Lower leg skin (tissue), 4 donors: ENCODE measurements around the gene SPDYE17. TPM values are rescaled to one million over a fixed set of nuclear protein-coding genes. Genes with fewer than 3 reads are reported as not detected.
"Not testable (repeated sequence)": the region's sequence is repeated elsewhere in the genome, so short reads cannot be mapped to it uniquely, and the experiment has no call there.

Source experiments
- DNase-seq, 2 donors: peaks; one replicate each; pipeline ENCODE4 v3.0.0-alpha.2; 2019; ENCODE audit warnings: low spot score in 2 of 2
- H3K4me3 ChIP-seq: fragments of 200-600 bp; sonication (generic); 2 replicates; pipeline ENCODE4 v1.5.1; 2017; ENCODE audit warnings: mild to moderate bottlenecking, low read depth; ENCODE audit not compliant: poor library complexity, severe bottlenecking
- WGBS, 2 donors: methylation state at CpG; one replicate each; pipeline ENCODE4 v1.1.5; 2018; 5-methylcytosine and 5-hydroxymethylcytosine counted together
- intact Hi-C: fragments of 100-400 bp; cut with DNase I; formaldehyde crosslinking; loops from one replicate; pipeline ENCODE4 v1.15.0; 2023; ENCODE audit warnings: low total_unique reads
- total RNA-seq, 4 donors: library from RNA; depleted of rRNA; stranded (reverse); fragments of >200 nt; gene quantifications; one replicate each; pipeline ENCODE4 v1.1.0, GENCODE V29; 2016

The SPDYE17 gene
- total RNA-seq, 4 donors from 2014 or later = not detected

- H3K4me3 ChIP-seq, intact Hi-C loops: not testable (repeated sequence)
- WGBS, 2 donors = 63 to 67% methylated on average over 7 of the region's 8 CpGs
- peak in 1 of 2 donors; percentile 26 for DNase-seq
Measured at GRCh38 chr7:76972391-76972790, 59.8 kb downstream of the SPDYE17 start.

Other genes starting within 250 kb of the SPDYE17 start
- 1 to 10 TPM in 3 of 4 donors, not detected in 1; 1.7 to 2.7 (median 2.1) TPM for gene SPDYE18, start 30.2 kb upstream of the SPDYE17 start, total RNA-seq
- 10 to 100 TPM; 15.4 to 27.8 (median 20.7) TPM for gene CCDC146, start 90.3 kb upstream of the SPDYE17 start, total RNA-seq
- 10 to 100 TPM in 2 of 4 donors, 1 to 10 TPM in 2; 8.7 to 15.7 (median 10.2) TPM for gene FGL2, start 167.5 kb upstream of the SPDYE17 start, total RNA-seq